ENCODE results near the gene IKBKE. TPM values are rescaled to one million over a fixed set of nuclear protein-coding genes. Genes with fewer than 3 reads are reported as not detected.

The IKBKE gene
- total and polyA plus RNA-seq, 10 of the 15 experiments (the other 5 are each of a cell fraction or from before 2014, with no cell fraction given) = 12.8 to 35.1 (median 23.1) TPM

DNA sequence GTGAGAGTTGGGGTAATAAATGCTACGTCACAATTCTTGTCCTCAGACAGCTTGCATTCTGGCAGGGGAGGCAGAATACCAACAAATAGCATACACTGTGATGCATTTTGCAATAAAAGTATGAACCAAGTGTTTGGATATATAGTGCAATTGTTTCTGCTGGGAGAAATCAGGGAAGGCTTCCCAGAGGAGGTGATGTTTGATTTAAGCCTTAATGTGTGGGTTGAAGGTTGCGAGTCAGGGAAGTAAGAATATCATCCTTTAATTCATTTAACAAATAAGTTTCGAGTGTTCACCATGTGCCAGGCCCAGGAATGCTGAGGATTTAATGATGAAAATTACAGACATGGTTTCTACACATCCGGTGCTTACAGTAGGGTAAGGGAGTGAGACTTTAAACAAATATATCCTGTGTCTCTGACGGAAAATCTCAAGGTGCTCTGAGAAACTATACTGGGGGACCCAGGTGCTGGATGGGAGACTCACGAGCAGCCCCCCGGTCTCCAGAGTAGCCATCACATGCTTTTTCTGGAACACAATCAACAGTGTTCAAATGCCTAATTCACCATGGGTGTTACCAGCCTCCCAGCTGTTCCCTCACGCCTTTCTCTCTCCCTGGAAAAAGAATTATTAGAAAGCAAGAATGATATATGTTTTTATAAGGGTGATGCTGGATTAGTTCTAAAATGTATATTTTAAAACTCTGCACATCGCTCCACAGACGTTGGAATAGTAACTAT is 68.8 kb downstream of the IKBKE start:
- no peak for TF ChIP-seq BACH1 (IDR thresholded peaks at IDR 0.05; ENCODE audit: borderline replicate concordance)
- TF ChIP-seq PML (IDR thresholded peaks at IDR 0.05; ENCODE audit: low read length) = no peak
- TF ChIP-seq SMARCA5 (IDR thresholded peaks at IDR 0.05) = peak; percentile 61; the same call in 1 of the 2 replicates
- ChIA-PET CTCF (interaction anchor here (1.2 kb wide), 1 partner anchor 124 kb away, joined by 3 read pairs; no protein-coding TSS in a partner anchor), SMC1A (ENCODE audit: uncharacterized antibody, unreplicated experiment) (interaction anchor here (1.3 to 10.8 kb wide), 3 partner anchors 16 to 71 kb away, joined by 3 to 311 read pairs (median 6); no protein-coding TSS in a partner anchor), RAD21 (ENCODE audit: unreplicated experiment) (no interaction called here), POLR2A (no interaction called here)
- Histone ChIP-seq H3K36me3 (ENCODE audit: control insufficient read depth in 2 of 2, insufficient read depth in 2 of 2, low read length in 1 of 2) (no peaks in the 10 kb centered on the region), H3K4me2 (ENCODE audit: control insufficient read depth, insufficient read depth) (no peak overlapping the region), H3K79me2 (ENCODE audit: control insufficient read depth, insufficient read depth, low read length) (no peaks in the 10 kb centered on the region), H3K9ac (ENCODE audit: control insufficient read depth, insufficient read depth, low read length) (no peak overlapping the region), H3K4me3 (no peak overlapping the region), H4K20me1 (ENCODE audit: control insufficient read depth, insufficient read depth) (no peaks in the 10 kb centered on the region), H2AFZ (ENCODE audit: control insufficient read depth, low read depth, low read length) (no peak overlapping the region), H3K27me3 (replicated peaks in 1 of 2; ENCODE audit: control insufficient read depth in 2 of 2, insufficient read depth in 2 of 2, low read length in 1 of 2) (no peaks in the 10 kb centered on the region), H3K9me3 (replicated peaks; ENCODE audit: control insufficient read depth, insufficient read depth, low read length) (no peaks in the 10 kb centered on the region), H3K27ac (ENCODE audit: control insufficient read depth, insufficient read depth) (no peak overlapping the region), H3K4me1 (ENCODE audit: control insufficient read depth, insufficient read depth, low read length) (no peaks in the 10 kb centered on the region)
- TSS peak; percentile 35 for BruUV-seq (replicated peaks)
- ATAC-seq = no peak
- DNase-seq (ENCODE audit: low read depth, low spot score) = no peak
- 72% methylated on average over 10 of the region's 10 CpGs for WGBS (ENCODE audit: insufficient coverage, insufficient replicate concordance, low lambda C conversion rate, missing lambda C conversion rate)
- in situ Hi-C loops (cut with MboI) = no loop called here
- FAIRE-seq = no peak
- intact Hi-C loops (cut with micrococcal nuclease; ENCODE audit: unreplicated experiment) = no loop called here

DNA sequence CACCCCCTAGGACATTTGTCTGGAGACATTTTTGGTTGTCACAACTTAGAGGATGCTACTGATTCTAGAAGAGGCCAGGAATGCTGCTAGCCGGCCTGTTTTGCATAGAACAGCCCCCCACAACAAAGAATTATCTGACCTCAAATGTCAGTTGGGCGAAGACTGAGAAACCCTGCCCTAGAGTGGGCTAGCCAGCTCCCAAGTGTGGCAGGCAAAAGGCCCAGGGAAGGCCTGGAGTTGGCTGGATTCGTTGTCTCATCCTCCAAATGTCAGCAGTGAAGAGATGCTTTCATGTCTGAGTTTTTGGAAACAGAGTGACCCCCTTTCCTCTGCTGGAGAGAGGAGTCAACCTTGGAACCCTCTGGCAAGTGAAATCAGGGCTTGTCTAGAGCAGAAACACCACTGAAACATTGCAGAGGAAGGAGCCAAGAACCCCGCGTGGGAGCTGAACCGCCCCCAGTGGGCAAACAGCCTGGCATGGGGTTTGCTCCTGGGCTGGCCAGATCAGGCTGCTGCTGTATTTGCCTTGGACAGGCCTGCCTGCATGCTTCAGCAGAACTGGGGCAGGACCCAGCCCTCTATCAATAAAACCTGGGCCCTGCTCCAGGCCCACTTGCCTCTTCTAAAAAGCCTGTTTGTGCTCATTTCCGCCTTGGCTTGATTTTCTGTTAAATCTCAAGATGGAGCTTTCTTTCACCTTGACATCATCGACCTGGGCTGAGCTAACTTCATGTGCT is 69.9 kb downstream of the IKBKE start:
- no TSS peak for BruUV-seq (replicated peaks)
- intact Hi-C loops (cut with micrococcal nuclease; ENCODE audit: unreplicated experiment) = no loop called here
- no peak overlapping the region for H3K4me2 ChIP-seq (ENCODE audit: control insufficient read depth, insufficient read depth)
- 64% methylated on average over 8 of the region's 8 CpGs for WGBS (ENCODE audit: insufficient coverage, insufficient replicate concordance, low lambda C conversion rate, missing lambda C conversion rate)
- H3K9me3 ChIP-seq (replicated peaks; ENCODE audit: control insufficient read depth, insufficient read depth, low read length) = no peaks in the 10 kb centered on the region
- in situ Hi-C loops (cut with MboI) = no loop called here
- ChIA-PET CTCF (interaction anchor here (0.6 to 9.4 kb wide), 10 partner anchors 12 to 441 kb away, joined by 3 to 440 read pairs (median 4); no protein-coding TSS in a partner anchor), SMC1A (ENCODE audit: uncharacterized antibody, unreplicated experiment) (interaction anchor here (0.6 to 10.8 kb wide), 6 partner anchors 15 to 93 kb away, joined by 3 to 311 read pairs (median 4); no protein-coding TSS in a partner anchor), RAD21 (ENCODE audit: unreplicated experiment) (interaction anchor here (1.0 to 1.5 kb wide), 3 partner anchors 15 to 69 kb away, joined by 3 to 6 read pairs (median 3); partner anchors contain the start of gene IKBKE), POLR2A (no interaction called here)
- no peak overlapping the region for H3K27ac ChIP-seq (ENCODE audit: control insufficient read depth, insufficient read depth)
- FAIRE-seq = no peak
- no peak for DNase-seq (ENCODE audit: low read depth, low spot score)
- H4K20me1 ChIP-seq (ENCODE audit: control insufficient read depth, insufficient read depth) = no peaks in the 10 kb centered on the region
- no peaks in the 10 kb centered on the region for H3K36me3 ChIP-seq (ENCODE audit: control insufficient read depth in 2 of 2, insufficient read depth in 2 of 2, low read length in 1 of 2)
- no peaks in the 10 kb centered on the region for H3K27me3 ChIP-seq (replicated peaks in 1 of 2; ENCODE audit: control insufficient read depth in 2 of 2, insufficient read depth in 2 of 2, low read length in 1 of 2)
- no peak overlapping the region for H3K4me3 ChIP-seq
- H3K79me2 ChIP-seq (ENCODE audit: control insufficient read depth, insufficient read depth, low read length) = no peaks in the 10 kb centered on the region
- no peak overlapping the region for H3K9ac ChIP-seq (ENCODE audit: control insufficient read depth, insufficient read depth, low read length)
- H3K4me1 ChIP-seq (ENCODE audit: control insufficient read depth, insufficient read depth, low read length) = no peaks in the 10 kb centered on the region; the same call in 1 of the 2 replicates
- no peak overlapping the region for H2AFZ ChIP-seq (ENCODE audit: control insufficient read depth, low read depth, low read length)
- ATAC-seq = no peak
- TF ChIP-seq HCFC1 (IDR thresholded peaks at IDR 0.05; ENCODE audit: low read length) (no peak), NR2C1 (IDR thresholded peaks at IDR 0.05) (no peak), RFX5 (IDR thresholded peaks at IDR 0.05; ENCODE audit: low read depth, low read length) (no peak), ZNF622 (IDR thresholded peaks at IDR 0.05) (no peak), SIX5 (IDR thresholded peaks at IDR 0.05; ENCODE audit: low read depth, low read length, severe bottlenecking) (no peak), HDAC6 (IDR thresholded peaks at IDR 0.05; ENCODE audit: unreplicated experiment) (no peak)
- TF ChIP-seq, protein P1, sequence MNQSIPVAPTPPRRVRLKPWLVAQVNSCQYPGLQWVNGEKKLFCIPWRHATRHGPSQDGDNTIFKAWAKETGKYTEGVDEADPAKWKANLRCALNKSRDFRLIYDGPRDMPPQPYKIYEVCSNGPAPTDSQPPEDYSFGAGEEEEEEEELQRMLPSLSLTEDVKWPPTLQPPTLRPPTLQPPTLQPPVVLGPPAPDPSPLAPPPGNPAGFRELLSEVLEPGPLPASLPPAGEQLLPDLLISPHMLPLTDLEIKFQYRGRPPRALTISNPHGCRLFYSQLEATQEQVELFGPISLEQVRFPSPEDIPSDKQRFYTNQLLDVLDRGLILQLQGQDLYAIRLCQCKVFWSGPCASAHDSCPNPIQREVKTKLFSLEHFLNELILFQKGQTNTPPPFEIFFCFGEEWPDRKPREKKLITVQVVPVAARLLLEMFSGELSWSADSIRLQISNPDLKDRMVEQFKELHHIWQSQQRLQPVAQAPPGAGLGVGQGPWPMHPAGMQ (IDR thresholded peaks at IDR 0.05; ENCODE audit: borderline replicate concordance) = no peak
- TF ChIP-seq, protein P2, sequence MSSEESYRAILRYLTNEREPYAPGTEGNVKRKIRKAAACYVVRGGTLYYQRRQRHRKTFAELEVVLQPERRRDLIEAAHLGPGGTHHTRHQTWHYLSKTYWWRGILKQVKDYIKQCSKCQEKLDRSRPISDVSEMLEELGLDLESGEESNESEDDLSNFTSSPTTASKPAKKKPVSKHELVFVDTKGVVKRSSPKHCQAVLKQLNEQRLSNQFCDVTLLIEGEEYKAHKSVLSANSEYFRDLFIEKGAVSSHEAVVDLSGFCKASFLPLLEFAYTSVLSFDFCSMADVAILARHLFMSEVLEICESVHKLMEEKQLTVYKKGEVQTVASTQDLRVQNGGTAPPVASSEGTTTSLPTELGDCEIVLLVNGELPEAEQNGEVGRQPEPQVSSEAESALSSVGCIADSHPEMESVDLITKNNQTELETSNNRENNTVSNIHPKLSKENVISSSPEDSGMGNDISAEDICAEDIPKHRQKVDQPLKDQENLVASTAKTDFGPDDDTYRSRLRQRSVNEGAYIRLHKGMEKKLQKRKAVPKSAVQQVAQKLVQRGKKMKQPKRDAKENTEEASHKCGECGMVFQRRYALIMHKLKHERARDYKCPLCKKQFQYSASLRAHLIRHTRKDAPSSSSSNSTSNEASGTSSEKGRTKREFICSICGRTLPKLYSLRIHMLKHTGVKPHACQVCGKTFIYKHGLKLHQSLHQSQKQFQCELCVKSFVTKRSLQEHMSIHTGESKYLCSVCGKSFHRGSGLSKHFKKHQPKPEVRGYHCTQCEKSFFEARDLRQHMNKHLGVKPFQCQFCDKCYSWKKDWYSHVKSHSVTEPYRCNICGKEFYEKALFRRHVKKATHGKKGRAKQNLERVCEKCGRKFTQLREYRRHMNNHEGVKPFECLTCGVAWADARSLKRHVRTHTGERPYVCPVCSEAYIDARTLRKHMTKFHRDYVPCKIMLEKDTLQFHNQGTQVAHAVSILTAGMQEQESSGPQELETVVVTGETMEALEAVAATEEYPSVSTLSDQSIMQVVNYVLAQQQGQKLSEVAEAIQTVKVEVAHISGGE (CRISPR knock-in tag; IDR thresholded peaks at IDR 0.05) = no peak

All from GM12878 (cell line).